ENCODE data around the gene FAM83E. TPM values are rescaled to one million over a fixed set of nuclear protein-coding genes. Genes with fewer than 3 reads are reported as not detected.

The FAM83E gene
- total RNA-seq, 1 donor from 2014 or later: 12.7 TPM

GRCh38 chr19:48628486-48629296 is 13.8 kb upstream of the FAM83E start:
- peak; percentile 55 for DNase-seq (ENCODE audit: low spot score)

GRCh38 chr19:48627865-48628314 is 13.0 kb upstream of the FAM83E start:
- no peak for DNase-seq (ENCODE audit: low spot score)

GRCh38 chr19:48627201-48627864 is 12.5 kb upstream of the FAM83E start:
- no peak for DNase-seq (ENCODE audit: low spot score)

- no peak for DNase-seq (ENCODE audit: low spot score)
Measured at GRCh38 chr19:48625891-48626327, 11.0 kb upstream of the FAM83E start.

- DNase-seq (ENCODE audit: low spot score): no peak
Measured at GRCh38 chr19:48624791-48625723, 10.2 kb upstream of the FAM83E start.

GRCh38 chr19:48624067-48624594 is 9.3 kb upstream of the FAM83E start:
- DNase-seq (ENCODE audit: low spot score): peak; percentile 98

GRCh38 chr19:48623556-48624066 is 8.7 kb upstream of the FAM83E start:
- no peak for DNase-seq (ENCODE audit: low spot score)

GRCh38 chr19:48619692-48620585 is 5.1 kb upstream of the FAM83E start:
- no peak for DNase-seq (ENCODE audit: low spot score)

- peak; percentile 98 for DNase-seq (ENCODE audit: low spot score)
Measured at GRCh38 chr19:48618916-48619691, 4.2 kb upstream of the FAM83E start, which contains the start of the genes RPL18 and SPHK2. RPL18 (minus strand) TSS chr19:48619178; CDS start chr19:48619143, 35 bp downstream. SPHK2 (plus strand) TSS chr19:48619506; CDS start chr19:48620515, 1,009 bp downstream.

- DNase-seq (ENCODE audit: low spot score): peak; percentile 65
Measured at GRCh38 chr19:48618278-48618915, 3.5 kb upstream of the FAM83E start.

GRCh38 chr19:48617146-48617937 is 2.5 kb upstream of the FAM83E start:
- DNase-seq (ENCODE audit: low spot score): no peak

- DNase-seq (ENCODE audit: low spot score): no peak
Measured at GRCh38 chr19:48616491-48617056, 1.7 kb upstream of the FAM83E start.

GRCh38 chr19:48616041-48616436 is 1.2 kb upstream of the FAM83E start:
- DNase-seq (ENCODE audit: low spot score): no peak

- DNase-seq (ENCODE audit: low spot score): no peak
Measured at GRCh38 chr19:48615231-48616040, 560 bp upstream of the FAM83E start.

GRCh38 chr19:48613852-48614435 is 932 bp downstream of the FAM83E start:
- no peak for DNase-seq (ENCODE audit: low spot score)

Data from ureter (tissue), 1 donor.